NCI-H128 (cell line): ENCODE measurements around the gene CPD.
"Not testable (repeated sequence)": the region's sequence is repeated elsewhere in the genome, so short reads cannot be mapped to it uniquely, and the experiment has no call there.

ENCODE experiments used
- DNase-seq: peaks from one replicate; lab custom pipeline; 2025; ENCODE audit not compliant: unreplicated experiment; lab: John Stamatoyannopoulos, UW

CPD gene

DNA sequence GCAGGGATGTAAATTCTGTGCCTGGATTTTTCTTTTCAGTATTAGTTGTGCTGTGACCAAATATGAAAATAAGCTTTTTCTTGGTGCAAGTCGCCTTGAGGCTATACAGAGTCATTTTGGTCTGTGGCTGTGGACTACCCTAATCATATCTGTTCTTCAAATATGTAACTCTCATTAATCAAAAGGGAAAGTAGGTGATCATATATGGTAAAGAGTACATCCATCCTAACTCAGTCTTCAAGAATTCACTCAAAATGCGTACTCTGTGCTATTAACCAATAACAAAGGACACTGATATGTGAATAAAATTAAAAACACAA, 2.6 kb downstream of the CPD start:
- no peak for DNase-seq

- no peak for DNase-seq
These were observed 3.6 kb downstream of the CPD start for GRCh38 chr17:30382345-30382744.

DNA sequence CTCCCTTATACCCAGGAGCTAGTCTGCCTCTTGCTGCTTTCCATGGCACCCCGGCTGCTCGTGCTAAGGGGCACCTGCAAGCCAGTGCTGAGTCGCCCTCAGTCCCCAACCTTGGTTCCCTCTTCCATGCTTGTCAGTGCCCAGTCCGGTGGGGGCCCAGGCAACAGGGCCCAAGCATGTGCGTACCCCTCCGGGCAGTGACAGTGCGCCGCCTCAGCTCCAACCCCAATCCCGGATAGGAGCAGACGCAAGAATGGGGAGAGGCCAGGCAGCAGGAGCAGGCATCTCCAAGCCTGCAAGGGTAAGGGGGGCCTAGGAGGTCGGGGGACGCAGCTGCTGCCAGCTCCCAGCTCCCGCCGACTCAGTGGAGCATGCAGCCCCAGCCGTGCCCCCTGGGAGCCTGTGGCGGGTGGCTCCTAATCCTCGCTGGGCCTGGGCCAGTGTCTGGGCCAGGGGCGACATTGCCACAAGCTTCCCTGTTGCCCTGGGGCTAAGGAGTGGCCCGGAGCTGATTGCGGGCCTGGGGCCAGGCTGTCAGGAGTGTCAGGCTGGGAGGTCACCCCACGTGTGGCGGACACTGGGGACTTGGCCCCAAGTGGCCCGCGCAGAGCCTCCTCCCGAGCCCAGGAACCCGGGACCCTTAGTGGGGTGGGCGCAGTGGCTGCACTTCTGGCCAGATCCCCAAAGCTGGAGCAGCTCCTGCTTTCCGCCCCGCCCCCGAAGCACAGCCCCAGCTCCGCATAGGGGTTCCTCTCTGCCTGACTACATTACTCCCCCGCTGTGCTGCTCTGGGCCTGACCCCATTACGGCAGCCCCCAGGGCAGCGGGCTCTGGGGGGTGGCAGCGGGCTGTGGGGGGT, 9.8 kb downstream of the CPD start:
- no peak for DNase-seq

DNA sequence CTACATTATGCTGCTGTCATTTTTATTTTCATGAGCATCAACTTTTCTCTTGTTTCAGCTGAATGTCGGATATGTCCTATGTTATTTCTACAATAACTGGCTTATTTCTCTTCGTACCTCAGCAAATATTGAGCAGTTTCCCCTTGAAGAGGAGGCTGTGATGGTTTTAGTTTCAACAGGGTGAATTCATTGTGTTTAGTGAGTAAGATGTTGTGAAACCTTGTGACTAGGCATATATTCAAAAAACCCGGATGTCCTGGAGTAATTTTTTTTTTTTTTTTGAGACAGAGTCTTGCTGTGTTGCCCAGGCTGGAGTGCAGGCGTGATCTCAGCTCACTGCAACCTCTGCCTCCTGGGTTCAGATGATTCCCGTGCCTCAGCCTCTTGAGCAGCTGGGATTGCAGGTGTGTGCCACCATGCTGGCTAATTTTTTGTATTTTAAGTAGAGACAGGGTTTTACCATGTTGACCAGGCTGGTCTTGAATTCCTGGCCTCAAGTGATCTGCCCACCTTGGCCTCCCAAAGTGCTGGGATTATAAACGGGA, 11.1 kb downstream of the CPD start:
- no peak for DNase-seq

- DNase-seq, result no peak
These were observed 12.8 kb downstream of the CPD start for GRCh38 chr17:30391534-30391933.

GRCh38 chr17:30393491-30393890, 14.8 kb downstream of the CPD start:
- DNase-seq, result no peak

DNA sequence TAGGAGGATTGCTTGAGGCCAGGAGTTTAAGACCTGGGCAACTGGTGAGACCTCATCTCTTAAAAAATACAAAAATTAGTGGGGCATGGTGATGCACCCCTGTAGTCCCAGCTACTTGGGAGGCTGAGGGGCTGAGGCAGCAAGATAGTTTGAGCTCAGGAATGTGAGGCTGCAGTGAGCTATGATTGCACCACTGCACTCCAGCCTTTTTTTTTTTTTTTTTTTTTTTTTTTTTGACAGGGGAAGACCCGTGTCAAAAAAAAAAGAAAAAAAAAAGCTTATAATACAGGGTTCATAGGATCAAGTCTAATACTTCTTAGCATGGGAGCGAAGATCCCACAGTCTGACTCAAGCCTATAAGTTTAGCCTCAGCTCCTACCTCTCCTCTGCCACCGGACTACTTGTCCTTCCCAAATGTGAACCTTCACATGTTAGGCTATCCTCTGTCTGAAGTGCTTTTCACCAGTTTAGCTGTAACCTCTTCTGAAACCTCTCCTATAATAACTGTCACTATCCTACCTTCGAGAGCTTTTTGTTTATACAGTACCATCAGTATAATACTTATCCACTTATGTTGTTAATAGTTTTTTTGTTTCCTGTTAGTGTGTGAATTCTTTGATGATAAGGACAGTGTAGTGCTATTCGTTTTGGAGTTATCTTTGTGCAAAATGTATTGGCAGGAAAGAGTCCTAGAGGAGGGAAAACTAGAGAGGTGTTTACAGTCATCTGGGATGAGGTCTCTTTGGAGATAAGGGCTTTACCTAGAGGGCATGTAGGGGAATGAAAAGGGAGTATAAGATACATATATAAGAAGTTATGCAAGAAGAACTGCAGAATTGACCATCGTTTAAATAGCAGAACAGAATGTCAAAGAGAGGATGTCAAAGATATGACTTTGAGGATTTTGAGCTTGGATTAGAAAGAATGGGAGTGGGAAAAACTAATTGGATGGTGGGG, 15.5 kb downstream of the CPD start:
- DNase-seq, result no peak

- DNase-seq, result no peak
These were observed 16.8 kb downstream of the CPD start for GRCh38 chr17:30395398-30396022.

DNA sequence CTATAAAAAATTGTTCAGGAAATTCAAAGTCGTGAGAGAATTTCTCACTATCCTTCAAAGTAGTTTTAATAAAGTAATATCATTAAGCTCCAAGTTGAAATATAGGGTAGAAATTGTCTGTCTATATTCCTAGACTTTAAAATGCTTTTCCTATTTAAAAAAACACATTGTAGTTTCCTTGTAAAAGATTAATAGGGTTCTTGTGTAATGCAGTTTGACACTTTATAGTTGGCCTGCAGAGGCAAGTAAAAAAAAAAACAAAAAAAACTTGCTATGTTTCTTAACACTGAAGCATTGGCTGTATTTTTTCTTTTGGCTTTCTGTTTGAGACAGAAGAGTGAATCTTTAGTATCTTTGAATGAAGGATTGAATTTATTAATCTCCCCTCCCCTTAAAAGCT, 17.4 kb downstream of the CPD start:
- no peak for DNase-seq

GRCh38 chr17:30396612-30397011, 17.9 kb downstream of the CPD start:
- DNase-seq, result no peak

DNA sequence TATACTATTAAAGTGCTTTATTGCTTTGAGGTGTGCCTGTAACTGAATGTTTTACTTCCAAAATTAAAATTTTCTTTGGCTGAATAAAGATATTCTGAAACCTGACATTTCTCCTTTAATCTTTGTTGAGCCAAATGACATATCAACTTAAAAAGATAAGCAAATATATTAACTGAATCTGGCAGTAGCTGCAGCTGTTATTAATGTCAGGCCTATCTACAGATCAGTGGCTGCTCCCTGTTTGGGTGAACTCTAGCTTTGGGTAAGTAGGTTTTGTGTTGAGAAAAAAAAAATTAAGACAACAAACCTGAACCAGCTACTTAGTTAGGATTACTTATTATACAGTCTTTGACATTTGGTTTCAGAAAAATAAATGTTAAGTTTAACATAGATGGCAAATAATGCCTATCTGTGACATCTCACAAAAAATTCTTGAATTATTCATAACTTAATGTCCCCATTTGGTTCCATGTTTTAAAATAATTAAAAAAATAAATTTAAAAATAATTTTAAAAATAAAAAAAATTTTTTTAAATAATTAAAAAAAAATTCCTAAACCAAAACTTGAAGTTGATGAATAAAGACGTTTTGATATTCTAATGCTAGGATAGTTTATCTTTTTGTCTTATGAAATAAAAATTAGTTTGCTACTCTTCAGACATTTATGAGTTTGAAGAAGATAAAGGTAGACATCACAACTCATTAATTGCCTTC, 19.8 kb downstream of the CPD start:
- DNase-seq, result no peak

DNA sequence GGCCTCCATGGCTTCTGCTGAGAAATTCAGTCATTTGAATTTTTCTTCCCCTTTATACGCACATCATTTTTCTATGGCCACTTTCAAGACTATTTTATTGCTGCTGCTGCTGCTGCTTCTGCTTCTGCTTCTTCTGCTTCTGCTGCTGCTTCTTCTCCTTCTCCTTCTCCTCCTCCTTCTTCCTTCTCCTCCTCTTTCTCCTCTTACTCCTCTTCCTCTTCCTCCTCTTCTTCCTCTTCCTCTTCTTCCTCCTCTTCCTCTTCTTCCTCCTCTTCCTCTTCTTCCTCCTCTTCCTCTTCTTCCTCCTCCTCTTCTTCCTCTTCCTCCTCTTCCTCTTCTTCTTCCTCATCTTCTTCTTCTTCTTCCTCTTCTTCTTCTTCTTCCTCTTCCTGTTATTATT, 22.4 kb downstream of the CPD start:
- no peak for DNase-seq

DNA sequence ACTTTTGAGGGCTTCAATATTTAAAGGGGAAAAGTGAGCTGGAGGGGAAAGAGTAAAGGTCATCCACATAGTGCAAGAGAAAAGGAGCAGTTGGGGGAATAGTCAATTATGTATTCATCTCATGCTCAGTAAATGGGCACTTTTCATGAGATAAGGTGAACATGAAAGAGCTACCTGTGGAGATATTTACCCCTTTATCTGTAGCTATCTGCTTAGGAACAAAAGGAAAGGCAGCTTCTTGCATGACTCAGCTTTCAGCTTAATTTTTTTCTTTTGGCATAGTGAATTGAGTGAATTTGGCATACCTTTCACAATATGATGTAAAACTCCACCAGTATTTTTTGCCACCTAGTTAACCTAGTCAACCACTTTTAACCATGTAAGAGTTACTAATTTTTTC, 26.4 kb downstream of the CPD start:
- no peak for DNase-seq

GRCh38 chr17:30410627-30411026, 31.9 kb downstream of the CPD start:
- DNase-seq, result not testable (repeated sequence)

GRCh38 chr17:30412008-30412496, 33.3 kb downstream of the CPD start:
- not testable (repeated sequence) for DNase-seq

DNA sequence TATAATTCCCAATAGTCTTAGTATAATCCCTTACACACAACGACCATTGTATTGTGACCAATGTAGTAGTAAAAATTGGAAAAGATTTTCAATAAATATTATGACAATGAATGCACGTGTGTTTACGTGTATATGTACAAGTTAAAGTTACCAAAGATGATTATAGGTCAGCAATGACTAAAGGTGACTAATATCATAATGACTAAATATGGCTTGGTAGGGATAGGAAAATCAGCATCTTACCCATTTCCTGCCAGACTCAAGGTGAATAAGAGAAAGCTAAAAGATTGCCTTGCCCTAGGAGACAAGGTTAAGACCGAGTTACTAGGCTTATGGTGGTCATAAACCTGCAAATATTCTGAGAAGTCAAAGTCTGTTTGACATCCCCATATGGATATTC, 34.4 kb downstream of the CPD start:
- no peak for DNase-seq

GRCh38 chr17:30414486-30414885, 35.8 kb downstream of the CPD start:
- DNase-seq, result no peak

GRCh38 chr17:30415491-30415890, 36.8 kb downstream of the CPD start:
- no peak for DNase-seq

GRCh38 chr17:30418070-30418469, 39.3 kb downstream of the CPD start:
- not testable (repeated sequence) for DNase-seq

- DNase-seq, result no peak
These were observed 42.9 kb downstream of the CPD start for GRCh38 chr17:30421592-30421991.

DNA sequence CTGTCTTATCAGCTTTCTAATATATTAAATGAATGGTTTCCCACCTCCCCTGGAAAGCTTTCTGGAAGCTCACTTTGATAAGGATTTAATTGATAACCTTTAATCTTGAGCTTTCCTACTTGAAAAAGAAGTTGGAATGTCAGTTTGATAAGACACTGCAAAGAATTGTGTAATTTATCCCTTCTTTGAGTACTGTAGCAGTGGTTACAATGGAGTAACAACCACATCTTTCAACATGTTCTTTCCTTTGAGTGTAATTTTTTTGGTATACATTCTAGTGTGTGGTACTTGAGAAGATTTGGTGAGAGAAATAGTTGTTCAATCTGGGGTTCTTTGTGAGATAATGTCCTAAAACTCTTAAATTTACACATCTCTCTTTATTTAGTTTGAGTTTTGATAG, 43.4 kb downstream of the CPD start:
- no peak for DNase-seq
